Measurements from ENCODE around the gene UBXN1.
"Not testable (repeated sequence)": the region's sequence is repeated elsewhere in the genome, so short reads cannot be mapped to it uniquely, and the experiment has no call there.

The UBXN1 gene

GRCh38 chr11:62669420-62670161 is 9.3 kb downstream of the UBXN1 start:
- no peak for DNase-seq

DNA sequence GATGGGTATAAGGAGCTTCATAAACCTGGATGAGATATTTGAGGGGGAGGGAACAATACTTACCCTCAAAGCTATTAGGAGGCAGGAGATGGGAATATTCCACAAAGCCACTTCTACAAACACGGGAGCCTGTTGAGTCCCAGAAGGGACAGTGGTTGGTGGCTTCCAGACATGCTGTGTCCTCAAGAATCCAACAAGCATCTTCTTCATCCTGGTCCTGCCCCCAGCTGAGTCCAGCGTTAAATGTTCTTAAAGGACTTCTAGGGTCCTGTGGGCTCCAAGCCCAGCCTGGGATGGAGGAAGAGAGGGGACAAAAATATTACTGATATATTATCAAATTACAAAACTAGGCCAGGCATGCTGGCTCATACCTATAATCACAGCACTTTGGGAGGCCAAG is 11.4 kb downstream of the UBXN1 start:
- no peak for DNase-seq

GRCh38 chr11:62666259-62666926 is 12.5 kb downstream of the UBXN1 start:
- peak; percentile 48 for DNase-seq

- peak; percentile 72 for DNase-seq
These were observed 13.1 kb downstream of the UBXN1 start for GRCh38 chr11:62665599-62666258.

DNA sequence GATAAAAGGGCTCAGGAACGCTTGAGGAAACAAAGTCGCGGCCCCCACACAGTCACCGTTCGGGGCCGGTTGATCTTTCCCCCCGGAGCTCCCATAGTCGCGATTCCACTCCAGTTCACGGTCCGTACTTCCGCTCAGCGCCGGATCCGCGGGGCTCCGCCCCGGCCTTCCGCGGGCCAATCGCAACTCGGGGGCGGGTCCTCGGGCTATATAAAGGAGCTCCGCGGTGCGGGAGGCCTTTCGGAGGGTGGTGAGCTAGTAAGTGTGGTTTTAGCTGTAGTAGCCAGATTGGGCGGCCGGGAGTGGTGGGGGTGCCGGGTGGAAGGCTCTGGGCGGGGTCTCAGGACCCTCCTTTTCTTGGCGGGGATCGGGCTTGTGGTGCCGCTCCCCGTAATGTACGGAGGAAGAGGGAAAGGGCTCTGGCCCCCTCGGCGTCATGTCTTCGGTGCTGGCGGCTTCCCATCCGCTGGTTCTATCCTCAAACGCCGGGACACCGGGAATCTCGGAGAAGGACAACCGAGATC is 13.7 kb downstream of the UBXN1 start, which contains the start of the genes C11orf98 and CSKMT:
C11orf98 (minus strand) TSS at position 136 of the 524 bp plus-strand sequence; CDS start at position 95, 41 bp downstream.
CSKMT (plus strand) TSS at position 238 of the 524 bp plus-strand sequence. CDS start 568 bp downstream, outside the sequence.
- DNase-seq: peak; percentile 97

DNA sequence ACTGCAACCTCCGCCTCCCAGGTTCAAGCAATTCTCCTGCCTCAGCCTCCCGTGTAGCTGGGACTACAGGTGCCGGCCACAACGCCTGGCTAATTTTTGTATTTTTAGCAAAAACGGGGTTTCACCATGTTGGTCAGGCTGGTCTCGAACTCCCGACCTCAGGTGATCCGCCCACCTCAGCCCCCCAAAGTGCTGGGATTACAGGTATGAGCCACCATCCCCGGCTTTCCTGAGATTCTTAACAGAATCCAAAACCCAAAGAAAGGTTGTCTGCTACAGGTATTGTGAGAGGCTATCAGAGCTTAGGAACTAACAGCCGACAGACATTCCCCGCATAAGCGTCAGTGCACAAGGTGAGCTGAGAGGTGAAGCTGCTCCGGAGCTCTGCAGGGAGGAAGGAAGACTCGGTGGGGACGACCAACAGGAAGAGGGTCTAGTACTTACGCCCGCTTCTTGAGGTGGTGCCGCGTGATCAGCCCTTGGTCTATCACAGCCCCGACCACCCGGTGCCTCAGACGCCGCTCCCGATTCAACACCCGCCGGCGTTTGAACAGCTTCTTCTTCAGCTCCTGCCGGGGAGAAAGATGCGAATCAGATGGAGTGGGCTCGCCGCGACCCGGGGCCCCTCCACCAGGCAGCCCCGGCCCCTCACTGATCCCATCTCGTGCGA is 14.3 kb downstream of the UBXN1 start:
- DNase-seq: peak; percentile 68

DNA sequence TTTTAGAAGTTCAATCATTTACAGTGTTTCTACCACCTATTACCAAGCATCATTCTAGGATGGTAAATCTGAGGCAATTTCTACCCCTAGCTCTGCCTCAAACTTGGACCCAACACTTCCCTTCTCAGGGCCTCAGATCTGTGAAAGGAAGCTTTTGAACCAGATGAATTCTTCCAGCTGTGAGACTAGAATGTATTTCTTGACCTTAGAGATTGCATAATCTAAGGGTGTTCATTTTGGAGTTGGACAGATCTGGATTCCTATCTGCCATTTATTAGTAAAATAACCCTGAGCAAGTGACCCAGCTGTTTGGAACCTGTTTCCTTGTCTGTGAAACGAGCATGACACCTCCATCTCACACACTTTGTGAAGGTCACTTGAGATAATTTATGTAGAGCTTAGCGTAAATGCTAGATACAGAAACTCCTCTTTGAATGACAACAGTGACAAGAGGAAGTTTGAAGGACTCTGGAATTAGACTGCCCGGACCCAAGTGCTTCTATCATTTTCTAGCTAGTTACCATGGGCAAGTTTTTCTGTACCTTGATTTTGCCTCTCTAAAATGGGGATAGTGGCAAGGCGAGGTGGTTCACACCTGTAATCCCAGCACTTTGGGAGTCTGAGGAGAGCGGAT is 22.0 kb downstream of the UBXN1 start:
- DNase-seq: no peak

DNA sequence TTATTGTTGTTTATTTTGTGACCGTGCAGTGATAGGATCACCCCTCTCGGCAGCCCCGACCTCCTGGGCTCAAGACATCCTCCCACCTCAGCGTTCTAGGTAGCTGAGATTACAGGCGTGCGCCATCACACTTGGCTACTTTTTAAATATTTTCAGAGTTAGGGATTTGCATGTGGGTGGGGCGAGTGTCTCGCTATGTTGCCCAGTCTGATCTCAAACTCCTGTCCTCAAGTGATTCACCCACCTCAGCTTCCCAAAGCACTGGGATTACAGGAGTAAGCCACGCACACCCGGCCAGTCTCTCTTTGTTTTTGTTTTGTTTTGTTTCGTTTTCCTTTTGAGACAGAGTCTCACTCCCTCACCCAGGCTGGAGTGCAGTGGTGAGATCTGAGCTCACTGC is 24.6 kb downstream of the UBXN1 start:
- DNase-seq: no peak

DNA sequence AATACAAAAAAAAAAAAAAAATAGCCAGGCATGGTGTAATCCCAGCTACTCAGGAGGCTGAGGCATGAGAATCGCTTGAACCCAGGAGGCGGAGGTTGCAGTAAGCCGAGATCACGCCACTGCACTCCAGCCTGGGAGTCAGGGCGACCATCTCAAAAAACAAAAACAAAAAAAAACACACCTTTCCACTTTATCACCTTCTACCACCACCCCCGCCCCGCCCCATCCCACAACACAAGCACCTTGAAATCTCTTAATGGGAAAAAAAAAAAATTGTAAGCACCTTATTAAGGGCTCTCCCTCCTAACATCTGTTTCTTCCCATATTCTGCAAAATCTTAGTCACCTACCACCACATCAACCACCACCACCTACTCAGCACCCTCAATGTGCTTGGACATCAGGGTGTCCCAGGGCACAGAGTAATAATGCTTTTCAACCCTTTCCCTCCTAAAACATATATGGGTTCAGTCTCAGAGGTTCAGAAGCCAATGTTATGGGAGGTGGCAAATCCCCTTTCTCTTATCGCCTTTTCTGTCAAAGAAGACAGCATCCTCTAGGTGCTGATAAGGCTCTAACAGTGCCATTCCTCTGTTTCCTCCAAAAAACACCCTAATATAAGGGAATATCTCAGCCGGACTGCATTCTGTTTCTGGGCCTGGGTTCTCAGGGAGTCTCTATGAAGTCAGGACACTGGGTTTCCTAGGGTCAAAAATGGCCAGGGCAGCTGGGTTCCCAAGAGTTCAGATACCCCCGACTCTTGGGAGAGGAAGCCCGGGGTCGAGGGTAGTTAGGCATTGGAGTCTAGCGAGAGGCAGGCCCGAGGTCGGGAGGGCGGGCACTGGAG is 26.5 kb downstream of the UBXN1 start:
- peak; percentile 32 for DNase-seq

DNA sequence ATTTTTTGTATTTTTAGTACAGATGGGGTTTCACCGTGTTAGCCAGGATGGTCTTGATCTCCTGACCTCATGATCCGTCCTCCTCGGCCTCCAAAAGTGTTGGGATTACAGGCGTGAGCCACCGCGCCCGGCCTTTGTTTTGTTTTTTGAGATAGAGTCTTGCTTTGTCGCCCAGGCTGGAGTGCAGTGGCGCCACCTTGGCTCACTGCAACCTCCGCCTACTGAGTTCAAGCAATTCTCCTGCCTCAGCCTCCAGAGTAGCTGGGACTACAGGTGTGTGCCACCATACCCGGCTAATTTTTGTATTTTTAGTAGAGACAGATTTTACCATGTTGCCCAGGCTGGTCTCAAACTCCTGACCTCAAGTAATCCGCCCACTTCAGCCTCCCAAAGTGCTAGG is 28.6 kb downstream of the UBXN1 start:
- DNase-seq: not testable (repeated sequence)

DNA sequence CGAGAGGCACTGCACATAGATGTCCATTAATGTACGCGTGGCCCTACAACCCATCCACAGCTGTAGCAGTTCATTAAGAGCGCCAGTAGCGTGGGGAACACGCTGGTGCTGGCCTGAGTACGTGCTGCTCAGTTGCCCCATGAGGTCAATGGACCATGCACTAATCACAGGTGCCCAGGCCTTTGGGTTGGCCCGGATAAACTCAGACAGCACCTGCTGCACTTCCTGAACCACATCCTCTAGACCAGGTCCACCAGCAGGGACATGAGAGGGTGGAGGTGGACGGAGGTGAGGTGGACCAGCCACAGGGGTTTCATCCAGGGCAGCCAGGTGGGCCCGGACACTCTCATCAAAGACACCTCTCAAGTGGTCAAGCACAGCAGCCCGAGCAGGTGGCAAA is 29.4 kb downstream of the UBXN1 start:
- no peak for DNase-seq

DNA sequence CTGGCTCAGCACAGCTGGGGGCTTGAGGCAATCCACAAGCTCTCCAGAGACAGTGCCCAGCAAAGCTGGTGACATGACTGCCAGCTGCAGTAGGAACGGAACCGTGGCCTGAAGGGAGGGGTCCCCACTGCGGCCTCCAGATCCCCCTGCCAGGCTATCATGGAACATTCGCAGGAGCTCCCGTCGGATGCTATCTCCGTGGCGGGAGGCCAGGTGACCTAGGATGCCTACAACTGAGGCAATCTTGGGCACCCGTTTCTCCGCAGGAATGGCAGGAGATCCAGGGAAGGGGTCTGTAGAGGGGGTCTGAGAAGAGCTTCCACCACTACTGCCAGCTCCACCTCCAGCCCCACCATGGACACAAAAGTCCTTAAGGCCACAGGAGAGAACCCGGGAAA is 29.9 kb downstream of the UBXN1 start:
- DNase-seq: no peak

DNA sequence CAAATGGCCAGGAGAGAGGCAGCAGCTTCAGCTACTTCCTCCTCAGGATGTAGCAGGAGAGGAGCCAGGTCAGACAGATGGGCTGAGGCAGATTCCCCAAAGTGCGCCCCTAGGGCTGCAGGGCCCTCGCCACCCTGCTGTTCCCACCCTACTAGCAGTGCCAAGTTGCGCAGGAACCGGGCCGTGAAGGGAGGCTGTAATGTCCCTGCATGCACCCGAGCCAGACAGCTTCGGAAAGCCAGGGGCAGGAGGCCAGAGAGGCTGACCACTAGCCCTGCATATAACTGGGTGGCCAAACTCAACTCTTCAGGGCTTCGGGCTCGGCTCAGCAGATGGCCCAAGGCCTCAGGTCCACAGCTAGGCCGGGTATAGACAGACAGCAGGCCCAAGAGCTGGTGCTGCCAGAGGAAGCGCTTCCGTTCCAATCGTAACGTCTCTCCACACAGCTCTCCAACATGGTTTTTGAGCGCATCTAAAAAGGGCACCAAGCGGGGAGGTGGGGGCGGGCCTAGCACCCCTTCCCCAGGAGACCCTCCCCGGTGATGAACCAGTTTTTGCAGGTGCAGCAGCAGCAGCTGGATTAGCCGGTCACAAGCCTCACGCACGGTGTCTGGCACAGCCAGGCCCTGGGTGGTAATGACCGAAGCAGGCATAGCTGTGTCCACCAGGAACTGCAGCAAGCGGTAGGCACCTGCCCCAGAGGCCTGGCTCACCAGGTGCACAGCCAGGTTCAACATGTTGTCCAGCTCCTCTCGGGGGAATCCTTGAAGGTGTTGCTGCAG is 30.5 kb downstream of the UBXN1 start:
- DNase-seq: no peak

DNA sequence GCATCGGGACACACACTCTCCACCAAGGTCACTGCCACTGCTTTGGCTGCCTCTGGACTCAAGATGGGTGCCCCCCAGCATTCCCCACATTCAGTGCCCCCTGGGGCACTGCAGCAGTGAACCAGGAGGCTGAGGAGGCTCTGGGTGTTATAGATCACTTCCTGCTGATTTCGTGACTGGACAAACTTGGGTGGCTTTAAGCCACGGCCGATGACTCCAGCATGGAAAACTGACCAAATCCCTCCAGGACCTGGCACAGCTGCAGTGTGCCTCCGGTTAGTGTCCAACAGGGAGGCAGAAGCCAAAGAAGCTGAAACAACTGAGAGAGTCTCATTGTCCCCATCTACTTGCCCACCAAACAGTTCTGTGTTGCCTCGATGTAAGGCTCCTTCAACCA is 31.3 kb downstream of the UBXN1 start:
- no peak for DNase-seq

DNA sequence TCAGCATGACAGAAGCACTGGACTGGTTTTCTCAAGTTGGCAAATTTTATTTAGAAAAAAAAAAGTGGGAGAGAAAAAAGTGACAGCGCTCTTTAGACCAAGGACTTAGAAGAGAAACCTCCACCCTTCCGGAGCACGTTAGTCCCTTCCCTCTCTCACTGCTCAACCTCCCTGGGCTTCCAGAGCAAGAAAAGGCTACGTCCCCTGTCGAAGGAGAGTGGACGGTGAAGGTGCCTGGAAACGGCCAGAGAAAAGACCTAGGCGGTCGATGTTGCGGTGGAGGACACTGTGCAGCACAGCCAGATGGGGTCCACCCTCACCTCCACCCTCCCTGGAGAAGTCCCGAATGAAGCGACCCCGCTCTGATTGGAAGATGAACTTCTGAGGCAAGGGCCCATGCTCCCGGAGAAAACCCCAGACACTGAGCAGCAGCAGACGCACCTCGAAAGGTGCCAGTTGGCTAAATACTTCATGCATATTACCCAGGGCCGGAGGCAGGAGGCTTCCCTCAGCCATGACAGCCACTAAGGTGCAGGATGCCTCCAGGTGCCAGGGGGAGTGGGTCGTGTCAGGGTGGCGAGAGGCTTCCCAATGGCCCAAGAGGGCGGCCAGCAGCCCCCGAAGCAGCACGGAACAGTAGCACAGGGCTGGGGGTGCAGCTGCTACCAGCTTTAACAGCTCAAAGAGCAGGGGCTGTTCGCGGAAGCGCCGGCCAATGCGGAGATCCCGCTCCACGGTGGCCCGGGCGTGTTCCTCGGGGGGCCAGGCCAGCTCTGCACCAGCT is 31.9 kb downstream of the UBXN1 start:
- no peak for DNase-seq

GRCh38 chr11:62645946-62646824 is 32.7 kb downstream of the UBXN1 start, which contains the start of gene GANAB:
Gene GANAB (minus strand): TSS chr11:62646613. CDS start chr11:62646599, 14 bp downstream.
- DNase-seq: peak; percentile 100

GRCh38 chr11:62645671-62645945 is 33.3 kb downstream of the UBXN1 start:
- DNase-seq: no peak

GRCh38 chr11:62644220-62644619 is 34.7 kb downstream of the UBXN1 start:
- no peak for DNase-seq

GRCh38 chr11:62632492-62632891 is 46.4 kb downstream of the UBXN1 start:
- no peak for DNase-seq
